ENCODE results near the gene RANBP9. TPM values are rescaled to one million over a fixed set of nuclear protein-coding genes. Genes with fewer than 3 reads are reported as not detected.

The RANBP9 gene
- total RNA-seq, result 10 to 100 TPM; 54.9 to 56.5 TPM

- H3K27me3 Mint-ChIP-seq, result no peaks in the 10 kb centered on the region
- H3K36me3 Mint-ChIP-seq, result peaks cover 19% of the 10 kb centered on the region
- peak; percentile 93 for DNase-seq
- H3K4me3 Mint-ChIP-seq, result peak within 1 kb of the TSS; percentile 99
- peaks cover 8% of the 10 kb centered on the region for H3K9me3 Mint-ChIP-seq
- H3K27ac Mint-ChIP-seq, result peak within 1 kb of the TSS; percentile 98
- peaks cover 49% of the 10 kb centered on the region for H3K4me1 Mint-ChIP-seq
These were observed at the start of gene RANBP9 for GRCh38 chr6:13711733-13712598. TSS of gene RANBP9 (minus strand) at chr6:13711835. CDS start at chr6:13711505, 330 bp downstream.

DNA sequence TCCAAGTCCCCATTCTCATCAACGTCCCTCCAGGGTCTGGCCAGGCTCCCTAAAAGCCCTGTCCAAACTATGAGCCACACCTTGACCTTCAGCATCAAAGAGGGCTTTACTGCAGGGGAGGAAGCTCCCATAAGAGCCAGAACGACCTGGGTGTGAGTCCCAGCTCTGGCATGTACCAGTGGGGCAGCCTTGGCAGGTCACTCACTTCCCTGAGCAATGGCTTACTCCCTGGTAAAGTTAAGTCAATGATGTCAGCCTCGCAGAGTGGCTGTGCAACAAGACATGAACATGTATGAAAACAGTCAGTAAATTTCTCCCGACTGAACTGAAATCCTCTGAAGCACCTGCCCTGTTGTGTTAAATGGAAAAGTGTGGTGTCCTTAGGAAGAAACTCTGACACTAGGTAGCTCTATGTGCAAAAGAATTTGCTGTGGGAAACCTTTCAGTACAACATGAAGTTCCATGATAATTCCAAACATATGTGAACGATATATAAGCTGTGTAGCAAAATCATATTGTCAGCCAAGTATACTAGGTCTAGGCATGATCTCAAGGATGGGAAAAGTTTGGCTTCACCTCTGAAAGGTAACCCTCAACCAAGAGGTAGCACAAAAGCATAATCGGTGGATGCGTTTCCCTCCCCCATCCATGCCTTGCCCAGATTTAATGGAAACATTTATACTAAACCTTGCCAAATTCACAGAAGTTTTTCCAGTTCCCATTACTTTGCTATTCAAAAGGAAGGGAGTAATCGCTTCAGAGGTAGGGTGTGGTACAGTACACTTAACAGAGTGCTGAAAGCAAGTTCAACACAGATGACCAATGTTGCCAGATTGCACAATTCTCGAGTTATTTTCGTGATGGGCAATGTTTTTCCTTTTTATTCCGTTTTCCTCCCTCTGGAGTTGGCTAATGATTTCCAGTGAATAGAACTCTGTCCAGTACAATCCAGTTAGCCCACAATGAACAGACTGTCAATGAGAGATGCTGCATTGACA lies 49.0 kb upstream of the RANBP9 start:
- peak overlapping the region; percentile 36 for H3K27ac Mint-ChIP-seq
- H3K4me3 Mint-ChIP-seq, result no peak overlapping the region
- peaks cover 6% of the 10 kb centered on the region for H3K36me3 Mint-ChIP-seq

DNA sequence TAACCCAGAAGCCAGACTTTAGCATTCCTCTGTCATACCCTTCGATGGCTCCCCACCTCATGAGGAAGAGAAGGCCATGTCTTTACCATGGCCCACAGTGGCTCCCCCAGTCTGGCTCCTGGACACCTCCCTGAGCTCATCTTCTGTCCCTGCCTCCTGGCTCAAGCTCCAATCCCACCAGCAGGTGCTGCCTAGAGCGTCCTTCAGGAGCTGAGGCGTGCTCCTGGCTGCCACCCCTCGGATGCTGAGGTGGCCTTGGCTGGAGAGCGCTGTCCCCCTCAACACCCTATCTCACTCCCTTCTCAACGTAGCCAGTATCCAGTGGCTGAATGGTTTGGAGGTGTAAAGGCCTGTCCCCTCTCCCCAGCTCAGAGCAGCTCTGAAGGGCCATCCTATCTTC lies 47.4 kb upstream of the RANBP9 start:
- Mint-ChIP-seq H3K27ac (no peak overlapping the region), H3K36me3 (peaks cover 5% of the 10 kb centered on the region), H3K4me1 (peaks cover 28% of the 10 kb centered on the region), H3K9me3 (no peaks in the 10 kb centered on the region), H3K27me3 (no peaks in the 10 kb centered on the region), H3K4me3 (no peak overlapping the region)
- no peak for DNase-seq

More for the DNA sequence above, 49.0 kb upstream of the RANBP9 start:
- H3K27me3 Mint-ChIP-seq, result peaks cover under 1% of the 10 kb centered on the region
- H3K4me1 Mint-ChIP-seq, result peaks cover 30% of the 10 kb centered on the region
- DNase-seq, result no peak
- H3K9me3 Mint-ChIP-seq, result no peaks in the 10 kb centered on the region

GRCh38 chr6:13754644-13755043 lies 43.0 kb upstream of the RANBP9 start:
- Mint-ChIP-seq H3K27ac (no peak overlapping the region), H3K4me3 (no peak overlapping the region), H3K36me3 (no peaks in the 10 kb centered on the region), H3K9me3 (no peaks in the 10 kb centered on the region), H3K27me3 (no peaks in the 10 kb centered on the region), H3K4me1 (peaks cover 5% of the 10 kb centered on the region)
- DNase-seq, result no peak

GRCh38 chr6:13743736-13744127 lies 32.1 kb upstream of the RANBP9 start:
- DNase-seq, result no peak
- no peaks in the 10 kb centered on the region for H3K9me3 Mint-ChIP-seq
- no peaks in the 10 kb centered on the region for H3K36me3 Mint-ChIP-seq
- peaks cover 1% of the 10 kb centered on the region for H3K4me1 Mint-ChIP-seq
- H3K4me3 Mint-ChIP-seq, result no peak overlapping the region
- no peak overlapping the region for H3K27ac Mint-ChIP-seq
- no peaks in the 10 kb centered on the region for H3K27me3 Mint-ChIP-seq

- Mint-ChIP-seq H3K4me3 (peak overlapping the region; percentile 56), H3K27me3 (no peaks in the 10 kb centered on the region), H3K9me3 (no peaks in the 10 kb centered on the region), H3K4me1 (no peaks in the 10 kb centered on the region), H3K27ac (no peak overlapping the region), H3K36me3 (no peaks in the 10 kb centered on the region)
- no peak for DNase-seq
These were observed 31.5 kb upstream of the RANBP9 start for GRCh38 chr6:13742961-13743735.

- no peaks in the 10 kb centered on the region for H3K4me1 Mint-ChIP-seq
- H3K36me3 Mint-ChIP-seq, result no peaks in the 10 kb centered on the region
- H3K4me3 Mint-ChIP-seq, result no peak overlapping the region
- no peak for DNase-seq
- H3K27me3 Mint-ChIP-seq, result no peaks in the 10 kb centered on the region
- H3K27ac Mint-ChIP-seq, result no peak overlapping the region
- no peaks in the 10 kb centered on the region for H3K9me3 Mint-ChIP-seq
These were observed 29.7 kb upstream of the RANBP9 start for GRCh38 chr6:13741365-13741764.

GRCh38 chr6:13735031-13735430 lies 23.4 kb upstream of the RANBP9 start:
- Mint-ChIP-seq H3K9me3 (no peaks in the 10 kb centered on the region), H3K27me3 (peaks cover 5% of the 10 kb centered on the region), H3K36me3 (no peaks in the 10 kb centered on the region), H3K4me3 (no peak overlapping the region), H3K4me1 (peaks cover 2% of the 10 kb centered on the region), H3K27ac (no peak overlapping the region)
- DNase-seq, result no peak

- H3K4me1 Mint-ChIP-seq, result peaks cover 8% of the 10 kb centered on the region
- no peaks in the 10 kb centered on the region for H3K9me3 Mint-ChIP-seq
- no peak for DNase-seq
- no peak overlapping the region for H3K27ac Mint-ChIP-seq
- no peaks in the 10 kb centered on the region for H3K36me3 Mint-ChIP-seq
- H3K4me3 Mint-ChIP-seq, result no peak overlapping the region
- H3K27me3 Mint-ChIP-seq, result peaks cover 5% of the 10 kb centered on the region
These were observed 21.7 kb upstream of the RANBP9 start for GRCh38 chr6:13733178-13733887.

DNA sequence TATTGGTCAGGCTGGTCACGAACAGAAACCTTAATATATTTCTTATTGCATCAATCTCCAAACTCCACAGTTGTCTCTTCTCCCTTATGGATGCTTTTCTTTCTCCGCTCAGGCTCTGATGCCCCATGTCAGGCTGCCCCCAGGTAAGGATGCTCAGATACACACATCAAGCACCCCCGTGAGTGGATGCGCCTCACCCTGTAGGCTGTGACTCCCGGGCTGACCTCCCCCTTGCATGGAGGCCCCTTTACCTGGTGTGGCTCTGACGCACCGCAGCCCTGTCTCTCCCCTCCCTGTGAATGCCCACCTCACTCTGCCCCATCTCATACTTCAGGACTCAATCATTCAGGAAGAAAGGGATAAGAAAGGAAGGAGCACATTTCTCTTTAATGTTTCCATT lies 19.1 kb upstream of the RANBP9 start:
- H3K4me3 Mint-ChIP-seq, result no peak overlapping the region
- H3K36me3 Mint-ChIP-seq, result peaks cover 3% of the 10 kb centered on the region
- H3K27ac Mint-ChIP-seq, result no peak overlapping the region
- H3K4me1 Mint-ChIP-seq, result peaks cover 15% of the 10 kb centered on the region
- peaks cover 5% of the 10 kb centered on the region for H3K27me3 Mint-ChIP-seq
- DNase-seq, result no peak
- no peaks in the 10 kb centered on the region for H3K9me3 Mint-ChIP-seq

GRCh38 chr6:13729891-13730290 lies 18.3 kb upstream of the RANBP9 start:
- no peak for DNase-seq
- Mint-ChIP-seq H3K4me1 (peaks cover 23% of the 10 kb centered on the region), H3K27ac (peak overlapping the region; percentile 28)

GRCh38 chr6:13725570-13725969 lies 13.9 kb upstream of the RANBP9 start:
- Mint-ChIP-seq H3K36me3 (peaks cover 3% of the 10 kb centered on the region), H3K4me3 (peak overlapping the region; percentile 22), H3K27ac (peak overlapping the region; percentile 88), H3K4me1 (peaks cover 40% of the 10 kb centered on the region), H3K9me3 (no peaks in the 10 kb centered on the region), H3K27me3 (no peaks in the 10 kb centered on the region)
- DNase-seq, result peak; percentile 35

More at GRCh38 chr6:13729891-13730290, 18.3 kb upstream of the RANBP9 start:
- no peaks in the 10 kb centered on the region for H3K9me3 Mint-ChIP-seq
- H3K36me3 Mint-ChIP-seq, result peaks cover 3% of the 10 kb centered on the region
- H3K27me3 Mint-ChIP-seq, result peaks cover 5% of the 10 kb centered on the region
- no peak overlapping the region for H3K4me3 Mint-ChIP-seq

DNA sequence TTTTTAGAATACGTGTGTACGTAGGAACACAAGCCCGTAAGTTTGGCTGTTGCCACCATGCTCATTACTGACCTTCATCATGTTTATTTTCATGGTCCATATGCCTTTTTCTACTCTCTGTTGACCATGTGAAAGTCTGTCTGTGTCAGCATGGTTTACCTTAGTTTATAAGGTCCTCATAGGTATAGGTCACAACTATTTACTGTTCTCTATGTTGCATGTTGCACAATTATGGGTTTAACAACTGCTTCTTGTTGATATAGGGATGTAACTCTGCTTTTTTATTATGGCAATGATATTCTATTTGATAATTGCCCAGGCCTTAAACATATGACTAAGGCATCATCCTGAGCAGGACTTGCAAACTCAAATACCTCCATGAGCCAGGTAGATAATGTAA lies 13.4 kb upstream of the RANBP9 start:
- H3K27ac Mint-ChIP-seq, result peak overlapping the region; percentile 88
- DNase-seq, result no peak
- H3K4me1 Mint-ChIP-seq, result peaks cover 38% of the 10 kb centered on the region
- H3K4me3 Mint-ChIP-seq, result no peak overlapping the region
- H3K36me3 Mint-ChIP-seq, result peaks cover 3% of the 10 kb centered on the region
- no peaks in the 10 kb centered on the region for H3K27me3 Mint-ChIP-seq
- no peaks in the 10 kb centered on the region for H3K9me3 Mint-ChIP-seq

DNA sequence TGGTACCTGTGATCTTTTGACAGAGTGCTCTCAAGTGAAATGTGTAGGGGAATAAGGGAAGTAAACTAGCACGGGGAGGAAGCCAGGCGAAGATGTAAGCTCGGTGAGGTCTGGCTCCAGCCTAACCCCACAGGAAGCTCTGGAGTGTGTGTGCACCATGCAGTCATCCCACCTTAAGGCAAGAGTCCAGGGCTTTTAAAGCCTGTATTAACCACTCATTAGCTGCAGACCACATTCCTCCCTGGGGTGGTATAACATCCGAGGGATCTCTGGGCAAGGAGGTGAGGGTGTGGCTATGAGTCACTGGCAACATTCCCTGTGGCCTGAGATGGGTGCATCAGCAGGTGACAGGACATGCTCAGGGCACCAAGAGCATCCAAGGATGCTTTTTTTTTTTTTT lies 12.5 kb upstream of the RANBP9 start:
- peaks cover 32% of the 10 kb centered on the region for H3K4me1 Mint-ChIP-seq
- H3K36me3 Mint-ChIP-seq, result peaks cover 3% of the 10 kb centered on the region
- H3K4me3 Mint-ChIP-seq, result no peak overlapping the region
- H3K27me3 Mint-ChIP-seq, result no peaks in the 10 kb centered on the region
- H3K9me3 Mint-ChIP-seq, result no peaks in the 10 kb centered on the region
- DNase-seq, result no peak
- peak overlapping the region; percentile 55 for H3K27ac Mint-ChIP-seq
